A673 (cell line): ENCODE results near the gene HOMER1.

Source experiments
- EZH2 ChIP-seq: fragments of 200-600 bp; sonication (generic); IDR thresholded peaks from 2 replicates; pipeline ENCODE4 v1.6.1; 2017; ENCODE audit warnings: borderline replicate concordance, low read depth, mild to moderate bottlenecking, mixed read lengths, antibody characterized with exemption, low read length; ENCODE audit not compliant: poor library complexity, severe bottlenecking
- TF ChIP-seq, protein P1 (sequence below): fragments of 300-800, 200-600 bp; sonication (generic); conservative IDR thresholded peaks from 2 replicates; pipeline ENCODE4 v1.5.1; 2017; ENCODE audit warnings: low read depth, mild to moderate bottlenecking, antibody characterized with exemption, low read length, moderate library complexity, mixed read lengths

DNA sequence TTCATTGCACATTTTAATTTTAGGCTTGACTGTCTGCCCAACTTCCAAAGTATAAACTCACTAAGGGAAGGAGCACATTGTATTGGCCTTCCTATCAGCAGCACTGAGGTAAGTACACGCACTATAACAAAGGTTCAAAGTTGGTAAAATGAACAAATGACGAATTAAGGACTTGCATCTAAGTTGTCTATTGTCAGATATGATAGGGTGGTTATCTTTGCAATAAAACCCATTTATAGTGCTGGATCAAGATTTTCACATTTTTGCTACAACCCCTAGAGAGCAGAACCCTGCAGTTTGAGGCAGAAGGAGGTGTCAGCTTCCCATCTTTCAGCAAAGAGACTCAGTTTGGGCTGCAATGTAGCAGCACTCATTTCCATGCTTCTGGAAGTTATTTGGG, 5.1 kb downstream of the HOMER1 start:
- TF ChIP-seq, protein P1, sequence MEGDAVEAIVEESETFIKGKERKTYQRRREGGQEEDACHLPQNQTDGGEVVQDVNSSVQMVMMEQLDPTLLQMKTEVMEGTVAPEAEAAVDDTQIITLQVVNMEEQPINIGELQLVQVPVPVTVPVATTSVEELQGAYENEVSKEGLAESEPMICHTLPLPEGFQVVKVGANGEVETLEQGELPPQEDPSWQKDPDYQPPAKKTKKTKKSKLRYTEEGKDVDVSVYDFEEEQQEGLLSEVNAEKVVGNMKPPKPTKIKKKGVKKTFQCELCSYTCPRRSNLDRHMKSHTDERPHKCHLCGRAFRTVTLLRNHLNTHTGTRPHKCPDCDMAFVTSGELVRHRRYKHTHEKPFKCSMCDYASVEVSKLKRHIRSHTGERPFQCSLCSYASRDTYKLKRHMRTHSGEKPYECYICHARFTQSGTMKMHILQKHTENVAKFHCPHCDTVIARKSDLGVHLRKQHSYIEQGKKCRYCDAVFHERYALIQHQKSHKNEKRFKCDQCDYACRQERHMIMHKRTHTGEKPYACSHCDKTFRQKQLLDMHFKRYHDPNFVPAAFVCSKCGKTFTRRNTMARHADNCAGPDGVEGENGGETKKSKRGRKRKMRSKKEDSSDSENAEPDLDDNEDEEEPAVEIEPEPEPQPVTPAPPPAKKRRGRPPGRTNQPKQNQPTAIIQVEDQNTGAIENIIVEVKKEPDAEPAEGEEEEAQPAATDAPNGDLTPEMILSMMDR = no peak
- no peak for TF ChIP-seq EZH2
